HepG2 (cell line): ENCODE measurements around the gene ANKRD39. TPM values are rescaled to one million over a fixed set of nuclear protein-coding genes. Genes with fewer than 3 reads are reported as not detected.
A peak's percentile ranks its signal among the peaks of the same experiment; 100 is the strongest.

ENCODE experiments used
- CEBPB ChIP-seq: IDR thresholded peaks from 2 replicates; pipeline ENCODE4 v1.6.1; 2011; ENCODE audit warnings: low read depth, low read length, improper control_type of control experiment, borderline replicate concordance
- HNRNPUL1 ChIP-seq: fragments of 200-400 bp; formaldehyde crosslinking; IDR thresholded peaks from 2 replicates; pipeline ENCODE4 v1.6.1; 2017; ENCODE audit warnings: low read depth, mild to moderate bottlenecking, low read length, moderate library complexity
- LCORL ChIP-seq, 2 experiments: fragments of 450-650 bp in 1 of 2; sonication (generic) in 1 of 2; formaldehyde crosslinking in 1 of 2; IDR thresholded peaks; 2 replicates each; pipeline versions ENCODE4 v1.5.0 to v1.6.1; 2017 to 2020; ENCODE audit warnings: antibody characterized with exemption in 1 of 2, missing genetic modification reagents in 1 of 2
- MTF1 ChIP-seq: sonication (generic); formaldehyde crosslinking; IDR thresholded peaks from 2 replicates; pipeline ENCODE4 v1.5.0; 2020; ENCODE audit warnings: missing genetic modification reagents
- NCOA1 ChIP-seq: sonication (generic); formaldehyde crosslinking; IDR thresholded peaks from 2 replicates; pipeline ENCODE4 v1.9.0; 2021; ENCODE audit warnings: missing genetic modification reagents
- NFE2L2 ChIP-seq: fragments of 150-350 bp; IDR thresholded peaks from 2 replicates; pipeline ENCODE4 v1.6.1; 2014; ENCODE audit warnings: low read length
- NFKBIZ ChIP-seq: IDR thresholded peaks from 2 replicates; pipeline ENCODE4 v1.6.1; 2018; ENCODE audit warnings: missing genetic modification reagents, missing compliant biosample characterization
- NR3C1 ChIP-seq: sonication (generic); formaldehyde crosslinking; IDR thresholded peaks from 2 replicates; pipeline ENCODE4 v1.4.0; 2020; ENCODE audit warnings: missing genetic modification reagents
- PAX8 ChIP-seq: sonication (generic); formaldehyde crosslinking; IDR thresholded peaks from 2 replicates; pipeline ENCODE4 v1.8.0; 2022; ENCODE audit warnings: mild to moderate bottlenecking, missing genetic modification reagents, borderline replicate concordance
- PHB2 ChIP-seq: fragments of 450-650 bp; IDR thresholded peaks from 2 replicates; pipeline ENCODE4 v1.6.1; 2018; ENCODE audit not compliant: partially characterized antibody
- POGK ChIP-seq: sonication (generic); formaldehyde crosslinking; conservative IDR thresholded peaks from 2 replicates; pipeline ENCODE4 v1.8.0; 2022; ENCODE audit warnings: mild to moderate bottlenecking, moderate library complexity, missing genetic modification reagents
- PTBP1 ChIP-seq: fragments of 200-400 bp; formaldehyde crosslinking; IDR thresholded peaks from 2 replicates; pipeline ENCODE4 v1.6.1; 2018; ENCODE audit warnings: low read length, low read depth; ENCODE audit not compliant: poor library complexity, severe bottlenecking
- SKI ChIP-seq: fragments of 450-650 bp; IDR thresholded peaks from one replicate; pipeline ENCODE4 v1.6.1; 2018; ENCODE audit warnings: mild to moderate bottlenecking; ENCODE audit not compliant: partially characterized antibody
- TFDP2 ChIP-seq: sonication (generic); formaldehyde crosslinking; IDR thresholded peaks from 2 replicates; pipeline ENCODE4 v1.4.0; 2020; ENCODE audit warnings: missing genetic modification reagents
- U2AF2 ChIP-seq: fragments of 200-400 bp; formaldehyde crosslinking; IDR thresholded peaks from 2 replicates; pipeline ENCODE4 v1.6.1; 2017; ENCODE audit warnings: low read depth, mild to moderate bottlenecking, low read length
- ZBTB3 ChIP-seq: sonication (generic); formaldehyde crosslinking; IDR thresholded peaks from 2 replicates; pipeline ENCODE4 v1.4.0; 2020; ENCODE audit warnings: low read depth, mild to moderate bottlenecking, moderate library complexity, missing genetic modification reagents, borderline replicate concordance
- ZC3H13 ChIP-seq: sonication (generic); formaldehyde crosslinking; IDR thresholded peaks from 2 replicates; pipeline ENCODE4 v1.8.1; 2023; ENCODE audit warnings: mild to moderate bottlenecking, missing genetic modification reagents, moderate library complexity
- ZC3H4 ChIP-seq: sonication (generic); formaldehyde crosslinking; IDR thresholded peaks from 2 replicates; pipeline ENCODE4 v1.4.0; 2020; ENCODE audit warnings: missing genetic modification reagents, borderline replicate concordance
- ZFP91 ChIP-seq: sonication (generic); formaldehyde crosslinking; IDR thresholded peaks from 2 replicates; pipeline ENCODE4 v1.9.0; 2022; ENCODE audit warnings: missing genetic modification reagents, mild to moderate bottlenecking, borderline replicate concordance
- ZNF12 ChIP-seq: sonication (generic); formaldehyde crosslinking; IDR thresholded peaks from 2 replicates; pipeline ENCODE4 v1.5.0; 2020; ENCODE audit warnings: missing genetic modification reagents
- ZNF275 ChIP-seq: sonication (generic); formaldehyde crosslinking; IDR thresholded peaks from 2 replicates; pipeline ENCODE4 v1.8.0; 2022; ENCODE audit warnings: missing genetic modification reagents, mild to moderate bottlenecking, inconsistent platforms, borderline replicate concordance
- ZNF350 ChIP-seq: sonication (generic); formaldehyde crosslinking; IDR thresholded peaks from 2 replicates; pipeline ENCODE4 v1.4.0; 2020; ENCODE audit warnings: mild to moderate bottlenecking, low read depth, missing genetic modification reagents, borderline replicate concordance
- ZNF660 ChIP-seq: sonication (generic); formaldehyde crosslinking; IDR thresholded peaks from 2 replicates; pipeline ENCODE4 v1.5.1; 2020; ENCODE audit warnings: mild to moderate bottlenecking, low read depth, missing genetic modification reagents, borderline replicate concordance
- ZNF678 ChIP-seq: sonication (generic); formaldehyde crosslinking; IDR thresholded peaks from 2 replicates; pipeline ENCODE4 v1.4.0; 2020; ENCODE audit warnings: mild to moderate bottlenecking, missing genetic modification reagents
- polyA plus RNA-seq, 8 experiments: library from polyadenylated mRNA; depleted of rRNA in 3 of 8; stranded (reverse) in 7 of 8; unstranded in 1 of 8; fragments of >200 nt; fragmentation: Illumina TruSeq in 4 of 8; extraction: Trizol in 4 of 8; gene quantifications; 2 replicates each; pipeline versions ENCODE4 v1.2.1 to v1.2.3, GENCODE V29; 2011 to 2016; ENCODE audit warnings: low read depth in 4 of 8, missing spikeins in 1 of 8, mixed read lengths in 1 of 8; ENCODE audit not compliant: insufficient read depth in 1 of 8
- total RNA-seq, 5 experiments: library from RNA; depleted of rRNA; stranded (reverse); fragments of >200 nt; fragmentation: Illumina TruSeq; extraction: Trizol; gene quantifications; 2 replicates each; pipeline ENCODE4 v1.2.3, GENCODE V29; 2016; ENCODE audit warnings: low read depth in 1 of 5

Gene ANKRD39
- total and polyA plus RNA-seq, 2 of the 13 experiments (the other 11 are each of a cell fraction or from before 2014, with no cell fraction given) = 23.2 to 24.8 TPM

- TF ChIP-seq HNRNPUL1 (no peak), ZNF275 (CRISPR knock-in tag) (peak; percentile 44; the same call in 1 of the 2 replicates), MTF1 (CRISPR knock-in tag) (no peak), CEBPB (no peak), ZNF350 (CRISPR knock-in tag) (peak; percentile 55; the same call in 1 of the 2 replicates), ZC3H13 (CRISPR knock-in tag) (0 out of 2 replicates have a peak, but pooled peaks have one; percentile 67), ZC3H4 (CRISPR knock-in tag) (no peak), NR3C1 (CRISPR knock-in tag) (no peak), NCOA1 (CRISPR knock-in tag) (no peak), ZBTB3 (CRISPR knock-in tag) (no peak), ZNF660 (CRISPR knock-in tag) (no peak), POGK (CRISPR knock-in tag) (no peak), ZFP91 (peak; percentile 69; the same call in 1 of the 2 replicates), U2AF2 (no peak), NFE2L2 (no peak), SKI (no peak), PAX8 (CRISPR knock-in tag) (peak; percentile 66; the same call in 1 of the 2 replicates), ZNF678 (peak; percentile 44; the same call in 1 of the 2 replicates), TFDP2 (CRISPR knock-in tag) (no peak), LCORL (IDR thresholded peaks at IDR 0.05) (no peak), LCORL (CRISPR knock-in tag; IDR thresholded peaks at IDR 0.05) (no peak; the same call in 1 of the 2 replicates), ZNF12 (CRISPR knock-in tag) (no peak), PHB2 (no peak), PTBP1 (no peak), NFKBIZ (no peak)
Observed at GRCh38 chr2:96815326-96816126, 42.3 kb downstream of the ANKRD39 start (continued).
